HG02798 (cell line): ENCODE results near the gene SCFD2.

Source experiments
- ATAC-seq: cut with Tn5 transposase; IDR thresholded peaks from one replicate; pipeline ENCODE4 v1.9.1; 2021; ENCODE audit warnings: mild to moderate bottlenecking; ENCODE audit not compliant: unreplicated experiment, poor library complexity

Gene SCFD2

DNA sequence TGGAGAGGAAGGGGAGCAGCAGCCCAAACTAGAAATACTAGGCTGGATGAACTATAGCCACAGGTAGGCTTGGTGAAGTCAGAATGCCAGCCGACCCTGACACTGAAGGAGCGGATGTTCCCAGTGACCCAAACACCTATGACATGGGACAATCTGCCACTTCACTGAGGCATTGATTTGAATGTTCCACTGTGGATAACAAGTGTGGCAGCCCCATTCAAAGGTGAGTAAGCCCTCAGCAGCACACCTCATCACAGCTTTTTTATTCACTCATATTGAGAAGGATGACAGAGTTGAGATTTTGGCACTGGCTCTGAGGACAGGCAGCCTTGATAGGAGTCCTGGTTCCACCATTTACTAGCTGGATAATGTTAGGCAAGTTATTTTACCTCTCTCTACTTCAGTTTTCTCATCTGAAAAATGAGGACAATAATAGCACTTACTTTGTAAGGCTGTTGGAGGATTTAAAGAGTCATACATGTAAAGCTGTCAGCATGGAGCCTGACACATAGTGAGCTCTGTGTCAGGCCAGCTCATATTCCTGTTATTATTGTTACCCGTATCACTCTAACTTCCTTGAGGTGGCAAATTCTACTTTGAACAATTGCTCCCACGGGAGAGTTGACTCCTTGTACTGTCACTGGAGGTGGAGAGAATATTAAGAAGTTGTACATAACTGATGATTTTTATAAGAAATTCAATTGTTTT lies 389.2 kb downstream of the SCFD2 start:
- ATAC-seq: no peak

DNA sequence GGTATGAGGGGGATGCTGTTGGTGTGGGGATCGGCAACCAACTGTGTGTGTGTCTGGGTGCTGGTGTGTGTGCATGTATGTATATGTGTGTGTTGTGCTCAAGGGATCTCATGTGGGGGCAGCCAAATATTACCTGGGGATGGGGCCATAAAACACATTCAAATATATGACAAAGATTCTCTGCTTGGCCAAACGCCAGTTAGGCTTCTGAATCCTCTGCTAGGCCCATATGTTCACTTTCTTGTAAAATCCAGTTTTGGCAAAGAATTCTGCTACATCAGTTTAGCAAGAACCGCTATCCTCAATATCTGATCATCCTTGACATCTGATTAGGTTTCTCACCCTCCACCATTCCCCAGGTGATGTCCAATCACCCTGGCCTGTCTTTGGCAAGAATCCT lies 397.2 kb downstream of the SCFD2 start:
- ATAC-seq: no peak

DNA sequence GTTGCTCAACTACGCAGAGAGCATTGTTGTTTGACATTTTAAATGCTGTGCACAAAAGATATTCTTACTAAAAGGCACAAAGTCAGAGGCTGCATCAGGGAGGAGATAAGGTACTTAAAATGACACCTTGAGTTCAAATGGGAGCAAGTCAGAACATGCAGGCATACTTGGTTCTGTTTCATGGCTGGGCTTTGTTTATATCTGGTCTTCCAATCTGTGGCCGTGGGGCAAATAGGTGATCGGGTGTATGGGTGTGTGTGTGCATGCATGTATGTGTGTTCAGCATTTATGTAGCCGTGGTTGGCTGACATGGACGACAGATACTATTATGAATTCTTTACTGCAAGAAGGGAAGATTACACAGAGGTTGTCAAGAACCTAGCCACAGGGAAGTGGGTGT lies 397.6 kb downstream of the SCFD2 start:
- ATAC-seq: no peak

DNA sequence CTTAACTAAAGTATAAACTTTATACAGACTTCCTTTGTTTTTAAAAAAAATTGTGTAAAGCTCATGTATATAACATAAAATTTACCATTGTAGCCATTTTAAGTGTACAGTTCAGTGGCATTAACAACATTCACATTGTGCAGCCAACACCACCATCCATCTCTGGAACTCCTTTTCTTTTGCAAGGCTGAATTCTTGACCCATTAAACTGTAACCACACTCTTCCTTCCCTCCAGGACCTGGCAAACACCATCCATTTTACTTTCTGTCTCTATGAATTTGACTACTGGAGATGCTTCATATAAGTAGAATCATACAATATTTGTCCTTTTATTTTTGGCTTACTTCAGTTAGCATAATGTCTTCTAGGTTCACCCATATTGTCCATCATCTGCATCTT lies 399.1 kb downstream of the SCFD2 start:
- no peak for ATAC-seq

DNA sequence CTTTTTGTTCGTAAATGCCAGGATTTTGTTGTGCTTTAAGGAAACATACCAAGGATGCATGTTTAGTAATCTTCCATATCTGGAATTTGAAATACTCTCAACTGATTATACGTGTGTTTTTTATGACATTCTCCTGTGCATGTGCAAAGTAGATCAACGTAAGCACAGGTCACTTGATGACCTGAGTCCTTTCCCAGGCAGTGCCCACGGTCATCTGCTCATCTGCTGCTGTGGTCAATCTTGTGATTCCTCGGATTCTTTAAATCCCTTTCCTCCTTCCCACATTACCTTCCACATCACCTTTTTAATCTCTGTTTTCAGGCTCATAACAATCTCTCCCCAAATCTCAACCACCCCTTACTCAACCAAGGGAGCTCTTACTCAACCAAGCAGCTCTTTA lies 399.7 kb downstream of the SCFD2 start:
- ATAC-seq: no peak

DNA sequence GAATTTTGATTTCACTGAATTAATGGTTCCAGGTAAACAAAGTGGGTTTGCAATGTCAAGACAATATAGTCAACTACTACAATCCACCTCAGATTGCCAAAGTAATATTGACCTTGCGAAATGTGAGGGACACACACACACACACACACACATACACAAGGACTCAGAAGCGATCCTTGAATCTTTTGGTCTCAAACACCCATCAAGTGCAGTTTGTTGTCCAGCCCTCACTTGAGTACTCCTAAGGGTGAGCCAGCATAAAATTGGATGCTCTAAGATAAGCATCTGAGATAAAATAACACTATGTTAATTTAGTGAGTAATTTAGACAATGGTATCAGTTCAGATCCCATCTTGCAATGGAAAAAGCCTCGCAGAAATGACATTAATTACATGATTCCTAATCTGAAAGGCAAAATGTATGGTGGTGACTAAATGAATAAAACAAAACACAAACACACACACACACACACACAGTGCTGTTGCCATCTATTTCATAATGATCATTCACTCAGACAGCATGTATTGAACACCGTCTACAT lies 401.2 kb downstream of the SCFD2 start:
- no peak for ATAC-seq

DNA sequence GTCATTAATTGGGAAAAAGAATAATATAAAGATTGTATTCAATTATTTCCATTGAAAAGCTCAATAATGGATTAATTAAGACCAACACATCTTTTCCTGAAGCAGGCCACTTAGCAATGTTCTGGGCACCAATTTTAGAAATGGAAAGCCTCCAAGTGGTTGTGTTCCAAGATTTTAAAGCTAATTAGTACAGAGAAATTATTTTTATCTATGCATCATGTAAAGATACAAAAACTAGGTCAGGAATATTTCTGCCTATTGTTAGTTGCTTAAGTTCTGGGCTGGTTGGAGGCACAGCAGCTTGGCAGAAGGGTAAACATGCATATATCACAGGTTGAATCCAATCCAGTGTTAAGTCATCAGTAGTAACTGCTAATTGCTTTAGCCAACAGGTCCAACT lies 401.9 kb downstream of the SCFD2 start:
- ATAC-seq: no peak

DNA sequence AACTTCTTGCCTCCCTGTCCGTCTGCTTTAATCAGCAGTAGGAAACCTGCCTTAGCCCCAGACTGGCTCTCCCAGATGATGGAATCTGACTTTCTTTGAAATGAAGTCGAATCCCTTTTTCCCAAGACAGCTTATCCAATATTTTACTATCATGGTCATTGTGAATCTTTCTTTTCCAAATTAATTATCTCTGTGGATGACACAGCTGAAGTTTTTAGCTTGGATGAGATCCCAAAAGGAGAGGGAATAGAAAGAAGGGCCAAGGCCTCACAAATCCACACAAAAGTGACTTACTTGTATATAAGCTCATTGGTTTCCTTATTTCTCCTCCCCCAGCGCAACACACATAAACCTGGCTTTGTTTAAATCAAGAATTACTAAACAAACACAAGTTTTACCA lies 403.1 kb downstream of the SCFD2 start:
- no peak for ATAC-seq

DNA sequence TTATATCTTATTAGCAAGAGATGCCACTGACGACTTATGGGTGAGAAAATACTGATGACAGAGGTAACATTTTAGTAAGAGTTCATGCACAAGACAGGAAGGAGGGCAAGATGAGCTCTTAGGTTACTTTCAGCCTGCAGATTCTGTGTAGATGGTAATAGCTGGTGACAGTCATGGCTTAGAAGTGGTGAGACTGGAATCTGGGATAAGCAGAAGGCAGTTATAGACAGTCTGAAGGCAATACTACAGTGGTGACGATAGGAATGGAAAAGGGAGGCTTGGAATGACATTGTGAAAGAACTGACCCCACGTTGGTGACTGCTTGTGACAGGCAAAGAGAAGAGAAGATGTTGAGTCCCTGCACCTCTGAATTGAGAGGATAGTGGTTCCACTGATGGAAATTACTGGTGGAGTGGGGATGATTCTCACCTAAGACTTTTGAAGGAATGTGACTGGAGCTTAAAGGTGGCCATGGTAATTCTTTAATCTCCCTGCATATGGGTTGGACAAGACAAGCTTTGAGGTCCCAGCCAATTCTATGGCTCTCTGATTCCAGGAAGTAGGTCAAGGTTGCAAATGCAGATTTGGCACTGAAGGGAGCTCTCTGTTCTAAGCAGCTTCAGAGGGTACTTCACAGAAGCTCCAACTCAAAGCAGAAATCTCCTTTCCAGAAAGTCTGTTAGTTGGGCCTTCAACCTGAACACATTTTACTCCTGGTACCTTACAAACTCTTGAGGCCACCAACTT lies 404.0 kb downstream of the SCFD2 start:
- no peak for ATAC-seq

DNA sequence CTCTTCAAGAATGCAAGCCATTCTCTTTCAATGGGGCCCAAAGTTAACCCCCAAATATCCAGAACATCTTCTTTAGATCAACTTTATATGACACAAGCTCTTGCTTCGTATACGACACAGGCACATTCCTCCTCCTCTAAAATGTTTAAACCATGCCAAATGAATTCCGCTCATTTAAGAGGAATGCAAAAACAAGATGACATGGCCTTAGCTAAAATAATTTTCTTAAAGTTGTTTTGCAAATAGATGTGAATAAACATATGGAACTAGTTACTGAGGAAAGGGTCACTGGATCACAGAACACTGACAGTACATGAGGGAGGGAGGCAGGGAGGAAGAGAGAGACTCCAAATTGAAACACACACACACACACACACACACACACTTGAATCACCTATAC lies 406.3 kb downstream of the SCFD2 start:
- ATAC-seq: no peak

DNA sequence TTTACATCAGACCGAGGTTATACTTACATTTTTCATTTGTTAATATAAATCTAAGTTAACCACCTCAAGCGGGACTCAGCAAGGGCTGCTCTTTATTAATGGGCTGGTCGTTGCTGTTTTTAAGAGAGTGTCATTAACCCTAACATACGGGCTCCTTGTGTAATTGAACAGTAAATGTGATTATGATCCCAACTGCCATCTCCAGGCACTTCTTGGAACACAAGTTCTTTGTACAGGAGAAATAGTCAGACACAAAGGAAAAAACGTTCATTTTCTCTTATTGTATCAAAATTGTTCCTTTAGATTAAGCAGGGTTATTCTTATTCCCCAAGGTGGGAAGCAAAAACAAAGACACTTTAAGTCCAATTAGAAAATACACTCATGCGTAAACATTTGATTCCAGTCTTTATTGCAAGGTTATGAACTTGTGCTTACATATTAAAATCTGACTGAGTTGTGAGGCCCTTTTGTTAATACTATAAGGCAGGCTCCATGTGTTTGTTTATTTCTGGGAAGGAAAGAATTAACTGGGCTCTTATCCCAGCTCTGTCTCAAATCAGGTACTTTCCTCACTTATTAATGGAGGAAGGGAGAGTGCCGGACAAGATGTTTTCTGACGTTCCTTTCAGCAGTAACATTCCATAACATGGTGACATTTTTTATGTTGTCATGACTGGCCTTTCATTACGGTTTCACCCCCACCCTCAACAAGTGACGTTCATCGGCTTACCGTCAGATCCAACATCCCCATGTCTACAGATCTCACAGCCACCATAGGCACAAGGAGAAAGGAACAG lies 407.8 kb downstream of the SCFD2 start:
- ATAC-seq: no peak

DNA sequence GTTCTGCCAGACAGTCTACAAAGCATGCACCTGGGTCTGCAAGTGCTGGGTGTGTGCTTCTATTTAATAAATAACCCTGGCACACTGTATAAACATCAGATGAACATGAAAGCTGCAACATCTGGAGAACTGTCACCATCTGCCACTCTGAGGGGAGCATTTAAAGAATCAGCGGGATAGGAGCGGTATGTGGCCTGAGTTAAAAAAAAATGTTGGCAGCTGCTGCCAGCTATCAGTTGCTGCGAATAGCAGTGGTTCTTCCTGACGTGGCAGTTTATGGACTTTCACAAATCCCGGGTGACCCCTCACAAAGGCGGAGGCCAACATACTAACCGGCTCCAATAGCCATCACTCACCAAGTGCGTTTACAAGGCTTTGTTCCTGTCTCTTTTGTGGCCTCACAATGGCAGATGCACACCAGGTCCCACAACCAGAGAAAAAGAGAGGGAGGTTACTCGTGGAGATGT lies 408.6 kb downstream of the SCFD2 start:
- no peak for ATAC-seq

DNA sequence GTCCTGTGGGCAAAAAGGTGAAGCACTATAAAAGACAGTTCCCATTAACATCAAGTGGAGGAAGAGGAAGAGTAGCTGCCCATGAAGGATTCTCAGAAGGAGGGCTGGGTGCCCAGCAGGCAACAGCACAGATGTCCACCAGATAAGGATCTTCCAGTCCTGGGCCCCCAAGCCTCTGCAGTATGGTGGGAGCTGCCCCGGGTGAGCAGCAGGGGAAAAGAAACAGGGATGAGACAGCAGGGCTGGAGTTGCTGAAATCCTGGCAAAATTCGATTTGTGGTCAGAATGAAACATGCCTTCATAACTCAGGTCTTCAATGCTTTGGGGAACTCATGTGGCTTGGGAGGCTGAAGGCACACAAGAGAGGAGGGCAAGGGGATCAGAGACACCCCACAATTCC lies 409.2 kb downstream of the SCFD2 start:
- ATAC-seq: no peak

DNA sequence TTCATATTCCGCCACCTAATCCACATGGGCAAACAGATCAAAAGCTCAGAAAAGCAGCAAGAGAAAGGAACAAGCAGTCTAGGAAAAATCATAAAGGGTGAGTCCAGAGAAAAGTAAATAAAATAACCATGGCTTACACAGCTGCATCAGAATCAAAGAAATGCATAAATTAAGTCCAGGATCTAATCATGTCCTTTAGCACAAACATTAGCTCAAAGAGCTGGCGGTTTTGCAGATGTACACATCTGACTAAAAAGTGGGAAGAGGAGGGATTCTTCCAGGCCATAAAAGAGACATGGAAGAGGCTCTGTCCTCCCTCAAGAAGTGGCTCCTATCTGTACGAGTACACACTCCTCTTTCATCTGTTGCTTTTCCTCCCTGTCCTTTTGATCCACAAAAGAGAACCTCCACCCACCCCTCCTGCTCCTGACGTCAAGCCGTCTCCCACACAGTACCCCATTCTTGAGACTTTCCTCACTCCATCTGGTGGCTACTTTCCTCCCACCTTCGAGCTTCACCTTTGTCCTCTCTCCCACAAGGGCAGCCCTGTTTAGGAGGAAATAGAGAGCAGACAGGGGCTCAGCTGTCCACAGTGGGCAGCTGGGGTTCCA lies 411.2 kb downstream of the SCFD2 start:
- ATAC-seq: no peak

DNA sequence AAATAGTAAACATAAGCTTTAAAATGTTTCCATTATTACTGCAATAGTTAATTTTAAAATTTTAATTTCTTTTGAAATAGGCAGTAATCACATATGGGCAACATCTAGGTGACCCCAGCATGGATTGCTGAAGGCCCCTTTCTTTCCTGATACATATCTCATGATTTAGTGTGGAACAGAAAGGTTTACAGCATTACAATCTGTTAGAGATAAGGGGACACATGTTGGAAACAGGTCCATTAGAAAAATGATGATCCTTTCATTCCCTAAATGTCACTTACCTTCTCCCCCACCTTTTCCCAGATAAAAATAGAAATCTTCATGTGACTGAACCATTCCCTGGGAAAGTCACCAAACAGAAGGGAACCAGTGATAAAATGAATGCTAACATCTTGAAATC lies 413.3 kb downstream of the SCFD2 start:
- ATAC-seq: no peak

DNA sequence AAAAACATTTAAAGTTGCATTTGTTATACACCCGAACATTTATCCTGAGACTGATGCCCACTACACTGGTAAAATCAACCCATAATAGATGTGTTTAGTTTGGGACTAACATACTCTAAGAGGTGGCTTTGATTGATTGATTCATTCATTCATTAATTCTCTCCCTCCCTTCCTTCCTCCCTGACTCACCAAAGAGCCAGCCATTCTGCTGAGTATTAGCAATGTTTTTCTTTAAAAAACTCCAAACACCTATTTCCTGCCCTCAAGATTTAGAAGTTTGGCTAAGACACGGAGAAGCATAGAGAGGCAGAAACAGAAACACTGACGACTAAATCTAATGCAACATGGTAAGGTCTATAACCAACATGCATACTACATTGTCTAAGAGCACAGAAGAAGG lies 414.8 kb downstream of the SCFD2 start:
- ATAC-seq: no peak

DNA sequence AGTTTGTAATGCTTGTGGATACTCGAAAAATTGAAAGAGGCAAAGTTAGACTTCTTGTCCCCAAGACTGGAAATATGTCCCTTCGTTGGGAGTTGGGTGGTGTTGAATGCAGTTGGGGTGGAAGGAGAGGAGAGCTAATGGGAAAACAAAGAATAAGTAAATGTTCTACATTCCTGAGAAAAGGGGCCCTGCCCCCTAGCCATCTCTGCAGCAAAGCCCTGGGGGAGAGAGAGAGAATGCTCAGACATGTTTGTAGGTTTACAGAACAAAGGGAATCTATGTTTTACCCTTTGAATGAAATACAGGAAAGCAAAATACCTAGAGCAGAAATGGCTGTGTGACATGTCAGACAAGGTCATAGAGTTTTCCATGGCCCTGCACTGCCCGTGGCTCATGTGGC lies 415.6 kb downstream of the SCFD2 start:
- ATAC-seq: no peak

DNA sequence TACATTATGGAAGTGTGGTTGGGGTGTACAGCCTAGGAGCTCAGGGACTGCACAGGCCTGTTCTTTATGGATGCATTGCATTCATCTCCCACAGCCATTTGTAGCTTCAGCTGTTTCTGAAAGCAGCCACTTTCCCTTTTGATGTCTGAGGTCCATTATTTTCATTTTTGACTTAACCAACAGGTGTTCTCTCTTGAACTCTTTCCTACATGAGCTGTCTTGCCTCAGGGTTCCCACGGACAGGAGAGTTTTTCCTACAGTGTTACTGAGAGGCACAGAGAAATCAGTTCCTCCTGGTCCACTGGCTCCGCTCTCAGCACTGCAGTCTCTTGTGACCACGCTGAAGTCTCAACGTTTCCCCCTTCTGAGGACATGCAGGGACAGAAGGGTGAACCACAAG lies 416.5 kb downstream of the SCFD2 start:
- ATAC-seq: no peak

DNA sequence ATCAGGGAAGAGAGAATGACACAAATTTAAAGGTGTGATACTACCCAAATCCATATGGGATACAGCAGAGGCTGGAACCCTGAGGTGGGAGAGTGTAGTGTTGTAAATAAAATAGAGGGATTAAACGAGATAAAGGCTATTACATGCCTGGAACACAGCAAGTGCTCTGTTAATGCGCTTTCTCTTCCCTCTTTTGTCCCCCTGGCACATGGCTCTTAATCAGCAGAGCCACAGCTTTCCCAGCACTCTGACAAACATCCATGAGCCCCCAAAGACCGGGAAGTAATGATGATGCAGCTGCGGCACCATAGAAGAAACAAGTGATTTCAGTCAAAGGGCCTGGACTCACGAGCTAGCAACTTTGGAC lies 417.8 kb downstream of the SCFD2 start:
- ATAC-seq: no peak

DNA sequence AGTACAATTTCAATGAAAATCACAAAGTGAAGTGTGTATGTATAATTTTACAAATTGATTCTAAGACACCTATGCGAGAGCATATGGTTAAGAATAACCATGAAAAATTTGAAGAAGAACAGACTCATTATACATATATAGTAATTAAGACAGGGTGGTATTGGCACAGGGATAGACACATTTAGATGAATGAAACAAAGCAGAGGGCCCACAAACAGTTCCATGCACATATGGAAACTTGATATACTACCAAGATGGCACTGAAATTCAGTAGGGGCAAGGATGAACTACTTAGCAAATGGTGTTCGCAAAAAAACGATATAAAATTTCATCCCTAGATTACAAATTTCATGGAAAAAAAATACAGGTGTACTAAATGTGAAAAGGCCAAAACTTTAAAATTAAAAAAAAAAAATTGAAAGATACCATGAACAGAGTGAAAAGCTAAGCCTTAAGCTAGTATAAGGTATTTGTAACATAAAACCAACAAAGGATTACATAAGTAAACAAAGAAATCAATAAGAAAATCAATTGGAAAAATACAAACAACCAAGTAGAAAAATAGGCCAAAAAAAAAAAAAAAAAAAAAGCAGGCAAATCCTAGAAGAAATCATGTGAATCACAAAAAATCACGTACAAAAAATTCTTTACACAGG lies 418.3 kb downstream of the SCFD2 start:
- no peak for ATAC-seq
